ENCODE results near the gene STK32A.

DNA sequence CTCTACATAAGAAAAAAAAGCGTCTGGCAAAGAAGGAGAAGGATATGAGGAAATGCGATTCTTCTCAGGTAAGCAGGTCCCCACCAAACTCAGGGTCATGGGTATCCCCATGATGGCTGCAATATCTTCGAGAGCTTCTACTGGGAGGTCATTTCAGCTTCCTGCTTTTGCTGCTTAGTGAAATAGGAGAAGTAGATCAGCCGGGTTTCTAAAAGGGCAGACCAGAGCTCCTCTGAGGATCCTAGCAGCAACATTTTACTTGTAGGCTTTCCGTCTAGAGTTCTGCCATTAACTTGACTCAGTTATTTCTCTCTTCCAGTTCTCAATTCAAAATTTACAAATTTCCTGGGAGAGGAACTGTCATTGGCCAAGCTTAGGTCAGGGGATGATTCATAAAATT, 140.3 kb downstream of the STK32A start:
- TF ChIP-seq CTCF (optimal IDR thresholded peaks at IDR 0.05 in 1 of 3, IDR thresholded peaks at IDR 0.05 in 1 of 3, conservative IDR thresholded peaks at IDR 0.05 in 1 of 3; ENCODE audit: extremely low read depth in 1 of 3, insufficient read depth in 2 of 3, low read length in 3 of 3) (no peak), EZH2 (IDR thresholded peaks at IDR 0.05; ENCODE audit: low read length) (no peak)

All from keratinocyte (primary cell).